Panc1 (cell line): ENCODE measurements around the gene MINDY4. TPM values are rescaled to one million over a fixed set of nuclear protein-coding genes. Genes with fewer than 3 reads are reported as not detected.

Experiments
- ATAC-seq: fragments of 200-7000 bp; cut with Tn5 transposase; 2 replicates; pipeline ENCODE4 v1.9.1; 2020; ENCODE audit warnings: mild to moderate bottlenecking, moderate library complexity
- BruUV-seq: library from RNA; stranded (reverse); fragments of 400-500 nt; replicated peaks from 2 replicates; lab custom pipeline; 2021; lab: Mats Ljungman, UMichigan
- CTCF ChIA-PET: fragments of 300-600 bp; sonication (Branson Sonifier 250); formaldehyde crosslinking; loops from one replicate; lab custom pipeline; 2022; ENCODE audit warnings: antibody characterized with exemption; lab: Charles Lee
- POLR2A ChIA-PET: fragments of 300-600 bp; sonication (Branson Sonifier 250); formaldehyde crosslinking; loops from one replicate; lab custom pipeline; 2022; ENCODE audit warnings: antibody characterized with exemption; lab: Charles Lee
- DNase-seq: peaks from one replicate; pipeline ENCODE4 v3.0.0-alpha.2; 2010; ENCODE audit warnings: low read depth, low spot score
- H3K27ac ChIP-seq: 2 replicates; pipeline ENCODE4 v1.5.1; 2011; ENCODE audit warnings: mild to moderate bottlenecking, low read length, inconsistent platforms
- H3K27me3 ChIP-seq: fragments of 200-500 bp; sonication (Bioruptor generic); 2 replicates; pipeline ENCODE4 v1.6.0; 2014; ENCODE audit warnings: low read length, inconsistent platforms; ENCODE audit not compliant: control insufficient read depth, insufficient read depth
- H3K36me3 ChIP-seq: fragments of 200-500 bp; sonication (Bioruptor generic); 2 replicates; pipeline ENCODE4 v1.5.1; 2014; ENCODE audit warnings: inconsistent platforms, mild to moderate bottlenecking, low read length, moderate library complexity; ENCODE audit not compliant: control insufficient read depth, insufficient read depth
- H3K4me1 ChIP-seq: 2 replicates; pipeline ENCODE4 v1.5.1; 2011; ENCODE audit warnings: inconsistent platforms, mild to moderate bottlenecking, low read length, moderate library complexity; ENCODE audit not compliant: control insufficient read depth, insufficient read depth
- H3K4me3 ChIP-seq, 2 experiments: 2 replicates each; pipeline ENCODE4 v1.5.1; 2011 to 2012; ENCODE audit warnings: low read depth in 2 of 2, low read length in 2 of 2, mild to moderate bottlenecking in 2 of 2, inconsistent platforms in 1 of 2, moderate library complexity in 1 of 2
- H3K9me3 ChIP-seq: fragments of 200-500 bp; sonication (Bioruptor generic); 2 replicates; pipeline ENCODE4 v1.5.1; 2014; ENCODE audit warnings: low read depth, mild to moderate bottlenecking, inconsistent platforms, low read length, moderate library complexity; ENCODE audit not compliant: control insufficient read depth, insufficient read depth
- POLR2AphosphoS5 ChIP-seq: IDR thresholded peaks from 2 replicates; pipeline ENCODE4 v1.6.1; 2012; ENCODE audit warnings: mild to moderate bottlenecking, low read depth, low read length, moderate library complexity
- SIN3A ChIP-seq: IDR thresholded peaks from 2 replicates; pipeline ENCODE4 v1.6.1; 2012; ENCODE audit warnings: low read depth, mild to moderate bottlenecking, low read length, moderate library complexity, borderline replicate concordance; ENCODE audit not compliant: insufficient read depth
- TCF7L2 ChIP-seq: IDR thresholded peaks from 2 replicates; pipeline ENCODE4 v1.6.1; 2011; ENCODE audit warnings: mild to moderate bottlenecking, low read depth, low read length, inconsistent platforms
- in situ Hi-C: cut with HindIII; loops from 2 replicates; pipeline ENCODE4 v1.10.0; 2016; ENCODE audit warnings: low sequenced_read_pairs, low pct_unique_long_range_greater_than_20kb
- intact Hi-C: fragments of 100-400 bp; cut with micrococcal nuclease; formaldehyde crosslinking; loops from one replicate; pipeline ENCODE4 v1.10.0; 2022; ENCODE audit not compliant: unreplicated experiment
- total RNA-seq: library from RNA; stranded (reverse); gene quantifications from one replicate; pipeline ENCODE4 v1.2.1, GENCODE V29; 2021; ENCODE audit not compliant: unreplicated experiment
- TF ChIP-seq, protein P1 (sequence below): fragments of 450-650 bp; IDR thresholded peaks from 2 replicates; pipeline ENCODE4 v1.5.1; 2017; ENCODE audit warnings: mild to moderate bottlenecking
- TF ChIP-seq, protein P2 (sequence below), 2 experiments: IDR thresholded peaks; 2 replicates each; pipeline ENCODE4 v1.6.1; 2011 to 2012; ENCODE audit warnings: low read depth in 2 of 2, control low read depth in 1 of 2, low read length in 1 of 2, mild to moderate bottlenecking in 1 of 2, moderate library complexity in 1 of 2; ENCODE audit not compliant: insufficient read depth in 1 of 2

Gene MINDY4
- total RNA-seq, 1 experiment from 2014 or later: 6.2 TPM

DNA sequence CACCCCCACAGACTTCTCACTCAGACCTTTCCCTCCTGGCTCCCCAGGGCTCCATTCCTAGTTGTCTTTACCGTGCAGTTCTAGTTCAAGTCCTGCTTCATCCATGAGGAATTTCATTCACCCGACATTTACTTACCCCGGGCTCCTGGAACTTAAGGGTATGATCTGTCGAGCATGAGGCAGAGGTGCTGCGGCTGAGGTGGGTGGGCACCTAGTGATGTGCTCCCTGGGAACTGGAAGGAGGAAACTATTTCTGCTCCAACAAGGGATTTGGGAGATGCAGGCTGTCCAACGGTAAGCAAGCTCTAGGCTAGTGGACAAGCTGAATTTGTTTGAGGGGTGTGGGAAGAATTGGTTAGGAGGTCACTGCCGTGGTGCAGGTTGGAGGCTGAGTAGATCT is 110.2 kb downstream of the MINDY4 start:
- DNase-seq (no peak), ATAC-seq (no peak)
- ChIA-PET POLR2A (no interaction called here), CTCF (no interaction called here)
- H3K36me3 ChIP-seq: no peaks in the 10 kb centered on the region
- no peaks in the 10 kb centered on the region for H3K27me3 ChIP-seq
- no peak overlapping the region for H3K27ac ChIP-seq
- intact Hi-C loops: no loop called here
- H3K4me3 ChIP-seq: no peak overlapping the region
- TF ChIP-seq POLR2AphosphoS5 (no peak), TCF7L2 (no peak), SIN3A (no peak)
- TF ChIP-seq, protein P1, sequence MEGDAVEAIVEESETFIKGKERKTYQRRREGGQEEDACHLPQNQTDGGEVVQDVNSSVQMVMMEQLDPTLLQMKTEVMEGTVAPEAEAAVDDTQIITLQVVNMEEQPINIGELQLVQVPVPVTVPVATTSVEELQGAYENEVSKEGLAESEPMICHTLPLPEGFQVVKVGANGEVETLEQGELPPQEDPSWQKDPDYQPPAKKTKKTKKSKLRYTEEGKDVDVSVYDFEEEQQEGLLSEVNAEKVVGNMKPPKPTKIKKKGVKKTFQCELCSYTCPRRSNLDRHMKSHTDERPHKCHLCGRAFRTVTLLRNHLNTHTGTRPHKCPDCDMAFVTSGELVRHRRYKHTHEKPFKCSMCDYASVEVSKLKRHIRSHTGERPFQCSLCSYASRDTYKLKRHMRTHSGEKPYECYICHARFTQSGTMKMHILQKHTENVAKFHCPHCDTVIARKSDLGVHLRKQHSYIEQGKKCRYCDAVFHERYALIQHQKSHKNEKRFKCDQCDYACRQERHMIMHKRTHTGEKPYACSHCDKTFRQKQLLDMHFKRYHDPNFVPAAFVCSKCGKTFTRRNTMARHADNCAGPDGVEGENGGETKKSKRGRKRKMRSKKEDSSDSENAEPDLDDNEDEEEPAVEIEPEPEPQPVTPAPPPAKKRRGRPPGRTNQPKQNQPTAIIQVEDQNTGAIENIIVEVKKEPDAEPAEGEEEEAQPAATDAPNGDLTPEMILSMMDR: no peak
- TF ChIP-seq, protein P2, sequence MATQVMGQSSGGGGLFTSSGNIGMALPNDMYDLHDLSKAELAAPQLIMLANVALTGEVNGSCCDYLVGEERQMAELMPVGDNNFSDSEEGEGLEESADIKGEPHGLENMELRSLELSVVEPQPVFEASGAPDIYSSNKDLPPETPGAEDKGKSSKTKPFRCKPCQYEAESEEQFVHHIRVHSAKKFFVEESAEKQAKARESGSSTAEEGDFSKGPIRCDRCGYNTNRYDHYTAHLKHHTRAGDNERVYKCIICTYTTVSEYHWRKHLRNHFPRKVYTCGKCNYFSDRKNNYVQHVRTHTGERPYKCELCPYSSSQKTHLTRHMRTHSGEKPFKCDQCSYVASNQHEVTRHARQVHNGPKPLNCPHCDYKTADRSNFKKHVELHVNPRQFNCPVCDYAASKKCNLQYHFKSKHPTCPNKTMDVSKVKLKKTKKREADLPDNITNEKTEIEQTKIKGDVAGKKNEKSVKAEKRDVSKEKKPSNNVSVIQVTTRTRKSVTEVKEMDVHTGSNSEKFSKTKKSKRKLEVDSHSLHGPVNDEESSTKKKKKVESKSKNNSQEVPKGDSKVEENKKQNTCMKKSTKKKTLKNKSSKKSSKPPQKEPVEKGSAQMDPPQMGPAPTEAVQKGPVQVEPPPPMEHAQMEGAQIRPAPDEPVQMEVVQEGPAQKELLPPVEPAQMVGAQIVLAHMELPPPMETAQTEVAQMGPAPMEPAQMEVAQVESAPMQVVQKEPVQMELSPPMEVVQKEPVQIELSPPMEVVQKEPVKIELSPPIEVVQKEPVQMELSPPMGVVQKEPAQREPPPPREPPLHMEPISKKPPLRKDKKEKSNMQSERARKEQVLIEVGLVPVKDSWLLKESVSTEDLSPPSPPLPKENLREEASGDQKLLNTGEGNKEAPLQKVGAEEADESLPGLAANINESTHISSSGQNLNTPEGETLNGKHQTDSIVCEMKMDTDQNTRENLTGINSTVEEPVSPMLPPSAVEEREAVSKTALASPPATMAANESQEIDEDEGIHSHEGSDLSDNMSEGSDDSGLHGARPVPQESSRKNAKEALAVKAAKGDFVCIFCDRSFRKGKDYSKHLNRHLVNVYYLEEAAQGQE (IDR thresholded peaks at IDR 0.05; ENCODE audit: insufficient read depth in 1 of 2, low read depth in 2 of 2, low read length in 1 of 2): no peak
- in situ Hi-C loops: no loop called here
- H3K9me3 ChIP-seq: no peaks in the 10 kb centered on the region
- no peaks in the 10 kb centered on the region for H3K4me1 ChIP-seq
- BruUV-seq: no TSS peak

DNA sequence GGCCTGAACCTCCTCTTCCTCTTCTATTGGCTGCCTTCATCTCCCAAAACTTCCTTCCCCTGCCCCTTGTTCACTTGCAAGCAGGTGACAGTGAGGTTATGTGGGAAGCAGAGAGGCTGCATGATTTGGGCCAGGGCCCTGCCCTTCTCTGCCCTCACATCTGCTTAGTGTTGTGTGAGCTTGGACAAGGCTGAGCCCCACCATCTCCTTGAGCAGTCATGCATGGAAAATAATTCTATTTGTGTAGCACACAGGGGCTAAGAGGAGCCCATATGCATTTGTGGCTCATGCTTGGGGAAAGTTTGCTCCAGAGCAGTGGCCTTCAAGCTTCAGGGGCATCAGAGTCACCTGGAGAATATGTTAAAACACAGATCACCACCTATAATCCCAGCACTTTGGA is 113.7 kb downstream of the MINDY4 start:
- TF ChIP-seq, protein P2 (IDR thresholded peaks at IDR 0.05; ENCODE audit: insufficient read depth in 1 of 2, low read depth in 2 of 2, low read length in 1 of 2): no peak
- TF ChIP-seq, protein P1: no peak
- TF ChIP-seq SIN3A (no peak), POLR2AphosphoS5 (no peak), TCF7L2 (no peak)
- Histone ChIP-seq H3K27me3 (no peaks in the 10 kb centered on the region; the same call in none of the 2 replicates), H3K27ac (no peak overlapping the region), H3K36me3 (no peaks in the 10 kb centered on the region), H3K4me1 (no peaks in the 10 kb centered on the region), H3K4me3 (no peak overlapping the region), H3K9me3 (no peaks in the 10 kb centered on the region)
- in situ Hi-C loops (no loop called here), intact Hi-C loops (no loop called here)
- DNase-seq (no peak), ATAC-seq (no peak)
- BruUV-seq: no TSS peak
- CTCF ChIA-PET: interaction anchor here (0.7 kb wide), 1 partner anchor 54 kb away, joined by 3 read pairs; no protein-coding TSS in a partner anchor
- POLR2A ChIA-PET: interaction anchor here (0.7 kb wide), 1 partner anchor 593 kb away, joined by 5 read pairs; no protein-coding TSS in a partner anchor
